MM.1S (cell line): ENCODE results near the gene SH3TC1.

ENCODE experiments used
- EZH2 ChIP-seq: fragments of 300-600 bp; sonication (generic); optimal IDR thresholded peaks from 2 replicates; pipeline ENCODE3; 2017; ENCODE audit warnings: low read depth, mild to moderate bottlenecking, antibody characterized with exemption, low read length, mixed read lengths
- EZH2phosphoT487 ChIP-seq: fragments of 300-600 bp; sonication (generic); IDR thresholded peaks from 2 replicates; pipeline ENCODE4 v1.6.1; 2018; ENCODE audit warnings: antibody characterized with exemption, low read length
- TF ChIP-seq, protein P1 (sequence below): fragments of 300-600 bp; sonication (generic); IDR thresholded peaks from 2 replicates; pipeline ENCODE4 v1.5.1; 2016; ENCODE audit warnings: antibody characterized with exemption, low read length, mixed read lengths

DNA sequence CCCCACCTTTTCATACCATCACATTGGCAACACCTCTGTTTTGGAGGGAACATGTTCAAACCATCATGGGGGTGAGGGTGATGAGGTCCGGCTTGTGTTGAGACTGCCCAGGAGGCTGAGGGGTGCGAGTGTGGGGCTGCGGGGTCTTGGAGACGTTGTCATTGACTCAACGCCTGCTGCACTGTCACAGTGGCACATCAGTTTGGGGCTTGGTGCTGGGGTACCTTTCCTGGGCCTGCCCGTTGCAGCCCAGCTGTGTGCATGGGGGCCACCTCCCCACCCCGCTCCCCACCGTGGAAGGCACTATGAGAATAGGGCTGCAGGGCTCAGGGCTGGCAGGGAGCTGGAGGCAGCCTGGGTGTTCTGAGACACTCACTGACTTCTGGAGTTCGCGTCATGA is 72.7 kb downstream of the SH3TC1 start:
- TF ChIP-seq EZH2phosphoT487 (no peak), EZH2 (no peak)
- TF ChIP-seq, protein P1, sequence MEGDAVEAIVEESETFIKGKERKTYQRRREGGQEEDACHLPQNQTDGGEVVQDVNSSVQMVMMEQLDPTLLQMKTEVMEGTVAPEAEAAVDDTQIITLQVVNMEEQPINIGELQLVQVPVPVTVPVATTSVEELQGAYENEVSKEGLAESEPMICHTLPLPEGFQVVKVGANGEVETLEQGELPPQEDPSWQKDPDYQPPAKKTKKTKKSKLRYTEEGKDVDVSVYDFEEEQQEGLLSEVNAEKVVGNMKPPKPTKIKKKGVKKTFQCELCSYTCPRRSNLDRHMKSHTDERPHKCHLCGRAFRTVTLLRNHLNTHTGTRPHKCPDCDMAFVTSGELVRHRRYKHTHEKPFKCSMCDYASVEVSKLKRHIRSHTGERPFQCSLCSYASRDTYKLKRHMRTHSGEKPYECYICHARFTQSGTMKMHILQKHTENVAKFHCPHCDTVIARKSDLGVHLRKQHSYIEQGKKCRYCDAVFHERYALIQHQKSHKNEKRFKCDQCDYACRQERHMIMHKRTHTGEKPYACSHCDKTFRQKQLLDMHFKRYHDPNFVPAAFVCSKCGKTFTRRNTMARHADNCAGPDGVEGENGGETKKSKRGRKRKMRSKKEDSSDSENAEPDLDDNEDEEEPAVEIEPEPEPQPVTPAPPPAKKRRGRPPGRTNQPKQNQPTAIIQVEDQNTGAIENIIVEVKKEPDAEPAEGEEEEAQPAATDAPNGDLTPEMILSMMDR: no peak
